GM12878 (cell line): ENCODE measurements around the gene ABI3. TPM values are rescaled to one million over a fixed set of nuclear protein-coding genes. Genes with fewer than 3 reads are reported as not detected.
A peak's percentile ranks its signal among the peaks of the same experiment; 100 is the strongest.

Experiments used
- BACH1 ChIP-seq: fragments of 450-650 bp; IDR thresholded peaks from 2 replicates; pipeline ENCODE4 v1.6.1; 2017; ENCODE audit warnings: mild to moderate bottlenecking, borderline replicate concordance
- CBX5 ChIP-seq: sonication (generic); IDR thresholded peaks from 2 replicates; pipeline ENCODE4 v1.6.1; 2016; ENCODE audit warnings: low read depth, moderate library complexity, mild to moderate bottlenecking, inconsistent platforms
- CEBPB ChIP-seq, 2 experiments: fragments of 150-350 bp in 1 of 2; IDR thresholded peaks; 2 replicates each; pipeline ENCODE4 v1.6.1; 2012 to 2014; ENCODE audit warnings: low read depth in 2 of 2, low read length in 2 of 2, borderline replicate concordance in 1 of 2, inconsistent platforms in 1 of 2
- CUX1 ChIP-seq: IDR thresholded peaks from 2 replicates; pipeline ENCODE4 v1.6.1; 2012; ENCODE audit warnings: improper control_type of control experiment, low read depth, low read length; ENCODE audit not compliant: insufficient replicate concordance
- E2F8 ChIP-seq: fragments of 450-650 bp; IDR thresholded peaks from 2 replicates; pipeline ENCODE4 v1.6.1; 2018; ENCODE audit warnings: mild to moderate bottlenecking, low read depth, moderate library complexity; ENCODE audit not compliant: partially characterized antibody
- E4F1 ChIP-seq: fragments of 450-650 bp; IDR thresholded peaks from 2 replicates; pipeline ENCODE4 v1.6.1; 2018; ENCODE audit warnings: borderline replicate concordance, mild to moderate bottlenecking; ENCODE audit not compliant: partially characterized antibody
- EZH2 ChIP-seq: IDR thresholded peaks from 2 replicates; pipeline ENCODE4 v1.6.1; 2012; ENCODE audit warnings: low read depth, mild to moderate bottlenecking, control low read depth, inconsistent platforms, low read length, borderline replicate concordance; ENCODE audit not compliant: control insufficient read depth
- IKZF1 ChIP-seq: fragments of 450-650 bp; conservative IDR thresholded peaks from 2 replicates; pipeline ENCODE4 v1.6.1; 2017; ENCODE audit warnings: antibody characterized with exemption, mild to moderate bottlenecking
- JUNB ChIP-seq: IDR thresholded peaks from 2 replicates; pipeline ENCODE4 v1.6.1; 2016; ENCODE audit warnings: antibody characterized with exemption, mild to moderate bottlenecking
- LARP7 ChIP-seq: fragments of 450-650 bp; IDR thresholded peaks from 2 replicates; pipeline ENCODE4 v1.6.1; 2017; ENCODE audit warnings: mild to moderate bottlenecking
- MLLT1 ChIP-seq: fragments of 450-650 bp; IDR thresholded peaks from 2 replicates; pipeline ENCODE4 v1.6.1; 2016; ENCODE audit warnings: mild to moderate bottlenecking
- NFIC ChIP-seq: IDR thresholded peaks from 2 replicates; pipeline ENCODE4 v1.6.1; 2012; ENCODE audit warnings: low read depth, mild to moderate bottlenecking, inconsistent platforms, low read length, moderate library complexity
- POLR2AphosphoS2 ChIP-seq: IDR thresholded peaks from 2 replicates; pipeline ENCODE4 v1.6.1; 2011; ENCODE audit warnings: low read depth, mild to moderate bottlenecking, low read length, improper control_type of control experiment, moderate library complexity
- WRNIP1 ChIP-seq: IDR thresholded peaks from 2 replicates; pipeline ENCODE4 v1.6.1; 2011; ENCODE audit warnings: low read depth, low read length, improper control_type of control experiment, borderline replicate concordance
- ZNF384 ChIP-seq: IDR thresholded peaks from 2 replicates; pipeline ENCODE4 v1.6.1; 2012; ENCODE audit warnings: low read depth, mild to moderate bottlenecking, low read length, improper control_type of control experiment, borderline replicate concordance
- ZSCAN29 ChIP-seq: fragments of 450-650 bp; IDR thresholded peaks from 2 replicates; pipeline ENCODE4 v1.6.1; 2017; ENCODE audit warnings: mild to moderate bottlenecking, moderate library complexity
- polyA plus RNA-seq, 11 experiments: library from polyadenylated mRNA; depleted of rRNA in 4 of 11; unstranded in 6 of 11; stranded (reverse) in 5 of 11; fragments of >200 nt; fragmentation: Nextera tagmentation in 4 of 11; fragmentation: Illumina TruSeq in 1 of 11; extraction: Ambion mirVana in 4 of 11; extraction: Trizol in 1 of 11; gene quantifications; 1 replicate in 1 of 11; 2 replicates in 10 of 11; pipeline versions ENCODE4 v1.2.1 to v1.2.3, GENCODE V29; 2011 to 2016; ENCODE audit warnings: inconsistent platforms in 2 of 11, missing spikeins in 2 of 11, low read depth in 1 of 11
- total RNA-seq, 4 experiments: library from RNA; depleted of rRNA in 3 of 4; stranded (reverse); fragments of >200 nt in 3 of 4; fragmentation: Illumina TruSeq in 1 of 4; extraction: Trizol in 1 of 4; gene quantifications; 2 replicates each; pipeline versions ENCODE4 v1.2.1 to v1.2.3, GENCODE V29; 2013 to 2021

The ABI3 gene
- total and polyA plus RNA-seq, 10 of the 15 experiments (the other 5 are each of a cell fraction or from before 2014, with no cell fraction given), result 13.4 to 109 (median 51.1) TPM

- TF ChIP-seq E4F1 (no peak), CBX5 (0 out of 2 replicates have a peak, but pooled peaks have one; percentile 19), MLLT1 (no peak), CEBPB (IDR thresholded peaks at IDR 0.05; ENCODE audit: borderline replicate concordance in 1 of 2, low read depth in 2 of 2, low read length in 2 of 2) (no peak), E2F8 (no peak), JUNB (no peak), ZNF384 (no peak), WRNIP1 (no peak), IKZF1 (peak; percentile 46), NFIC (no peak), POLR2AphosphoS2 (no peak; the same call in 1 of the 2 replicates), CUX1 (no peak), BACH1 (peak; percentile 71; the same call in 1 of the 2 replicates), LARP7 (0 out of 2 replicates have a peak, but pooled peaks have one; percentile 60), EZH2 (no peak), ZSCAN29 (no peak)
Observed at GRCh38 chr17:49230636-49231562, 20.4 kb downstream of the ABI3 start, which contains the start of gene PHOSPHO1 (continued).
